MM.1S (cell line): Measurements from ENCODE around the gene CCKAR.

Experiments
- DNase-seq: peaks from one replicate; pipeline ENCODE4 v3.0.0-alpha.2; 2015
- H2AFZ ChIP-seq: fragments of 300-600 bp; sonication (generic); 2 replicates; pipeline ENCODE4 v1.6.0; 2016; ENCODE audit warnings: antibody characterized with exemption, low read length
- H3F3A ChIP-seq: fragments of 300-600 bp; sonication (generic); 2 replicates; pipeline ENCODE4 v1.6.1; 2016; ENCODE audit warnings: mild to moderate bottlenecking, antibody characterized with exemption, low read length, moderate library complexity, mixed read lengths; ENCODE audit not compliant: insufficient read depth
- H3K27ac ChIP-seq: fragments of 300-600 bp; sonication (generic); 2 replicates; pipeline ENCODE4 v1.5.1; 2016; ENCODE audit warnings: mild to moderate bottlenecking, low read length
- H3K27me3 ChIP-seq: fragments of 300-600 bp; sonication (generic); replicated peaks from 2 replicates; pipeline ENCODE4 v1.6.0; 2016; ENCODE audit warnings: low read length; ENCODE audit not compliant: insufficient read depth
- H3K36me3 ChIP-seq: fragments of 300-600 bp; sonication (generic); replicated peaks from 2 replicates; pipeline ENCODE4 v1.6.1; 2016; ENCODE audit warnings: mild to moderate bottlenecking, low read length, mixed read lengths; ENCODE audit not compliant: insufficient read depth
- H3K4me1 ChIP-seq: fragments of 300-600 bp; sonication (generic); 2 replicates; pipeline ENCODE4 v1.6.1; 2016; ENCODE audit warnings: low read length, mixed read lengths
- H3K4me2 ChIP-seq: fragments of 300-600 bp; sonication (generic); 2 replicates; pipeline ENCODE4 v1.6.0; 2016; ENCODE audit warnings: low read depth, low read length
- H3K4me3 ChIP-seq: fragments of 300-600 bp; sonication (generic); 2 replicates; pipeline ENCODE4 v1.5.1; 2016; ENCODE audit warnings: low read length, mixed read lengths
- H3K79me2 ChIP-seq: fragments of 300-600 bp; sonication (generic); 2 replicates; pipeline ENCODE4 v1.6.1; 2016; ENCODE audit warnings: mixed run types, low read length, mixed read lengths
- H3K9ac ChIP-seq: fragments of 300-600 bp; sonication (generic); 2 replicates; pipeline ENCODE4 v1.6.1; 2016; ENCODE audit warnings: low read length, mixed read lengths
- H3K9me2 ChIP-seq: fragments of 300-600 bp; sonication (generic); replicated peaks from 2 replicates; pipeline ENCODE4 v1.6.1; 2016; ENCODE audit warnings: mild to moderate bottlenecking, low read length, mixed read lengths; ENCODE audit not compliant: insufficient read depth
- H3K9me3 ChIP-seq: fragments of 300-600 bp; sonication (generic); replicated peaks from 2 replicates; pipeline ENCODE4 v1.6.1; 2016; ENCODE audit warnings: mild to moderate bottlenecking, low read length, mixed read lengths; ENCODE audit not compliant: insufficient read depth
- H4K20me1 ChIP-seq: fragments of 300-600 bp; sonication (generic); 2 replicates; pipeline ENCODE4 v1.6.1; 2016; ENCODE audit warnings: mild to moderate bottlenecking, low read length, moderate library complexity, mixed read lengths; ENCODE audit not compliant: insufficient read depth
- EZH2 ChIP-seq: fragments of 300-600 bp; sonication (generic); optimal IDR thresholded peaks from 2 replicates; pipeline ENCODE3; 2017; ENCODE audit warnings: low read depth, mild to moderate bottlenecking, antibody characterized with exemption, low read length, mixed read lengths
- EZH2phosphoT487 ChIP-seq: fragments of 300-600 bp; sonication (generic); IDR thresholded peaks from 2 replicates; pipeline ENCODE4 v1.6.1; 2018; ENCODE audit warnings: antibody characterized with exemption, low read length
- TF ChIP-seq, protein P1 (sequence below): fragments of 300-600 bp; sonication (generic); IDR thresholded peaks from 2 replicates; pipeline ENCODE4 v1.5.1; 2016; ENCODE audit warnings: antibody characterized with exemption, low read length, mixed read lengths

The CCKAR gene

DNA sequence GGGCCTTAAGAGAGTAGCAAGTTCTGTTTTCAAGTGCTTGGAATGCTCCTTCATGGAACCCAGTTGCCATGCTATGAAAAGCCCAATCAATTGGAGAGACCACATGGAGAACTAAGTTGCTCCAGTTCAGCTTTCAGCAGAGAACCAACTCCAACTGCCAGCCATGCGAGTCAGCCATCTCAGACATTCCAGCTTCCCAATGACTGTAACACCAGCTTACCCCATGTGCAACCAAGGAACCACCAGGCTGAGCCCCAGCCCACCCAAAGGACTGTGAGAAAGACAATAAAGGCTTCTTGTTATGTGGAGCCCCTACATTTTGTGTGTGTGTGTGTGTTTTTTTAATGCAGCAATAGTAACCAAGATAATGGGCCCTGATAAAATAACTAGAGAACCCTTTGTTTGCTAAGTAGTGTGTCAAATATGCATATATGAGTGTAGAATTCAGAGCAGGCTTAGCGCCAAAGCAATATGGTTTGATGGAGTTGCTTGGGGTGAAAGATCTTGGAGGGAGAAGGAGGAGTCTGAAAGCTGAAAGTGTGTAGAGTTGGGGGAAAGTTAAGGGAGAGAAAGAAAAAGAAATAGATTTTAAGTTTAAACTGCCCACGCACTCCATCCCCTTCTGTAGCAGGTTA lies 35.0 kb upstream of the CCKAR start:
- TF ChIP-seq, protein P1, sequence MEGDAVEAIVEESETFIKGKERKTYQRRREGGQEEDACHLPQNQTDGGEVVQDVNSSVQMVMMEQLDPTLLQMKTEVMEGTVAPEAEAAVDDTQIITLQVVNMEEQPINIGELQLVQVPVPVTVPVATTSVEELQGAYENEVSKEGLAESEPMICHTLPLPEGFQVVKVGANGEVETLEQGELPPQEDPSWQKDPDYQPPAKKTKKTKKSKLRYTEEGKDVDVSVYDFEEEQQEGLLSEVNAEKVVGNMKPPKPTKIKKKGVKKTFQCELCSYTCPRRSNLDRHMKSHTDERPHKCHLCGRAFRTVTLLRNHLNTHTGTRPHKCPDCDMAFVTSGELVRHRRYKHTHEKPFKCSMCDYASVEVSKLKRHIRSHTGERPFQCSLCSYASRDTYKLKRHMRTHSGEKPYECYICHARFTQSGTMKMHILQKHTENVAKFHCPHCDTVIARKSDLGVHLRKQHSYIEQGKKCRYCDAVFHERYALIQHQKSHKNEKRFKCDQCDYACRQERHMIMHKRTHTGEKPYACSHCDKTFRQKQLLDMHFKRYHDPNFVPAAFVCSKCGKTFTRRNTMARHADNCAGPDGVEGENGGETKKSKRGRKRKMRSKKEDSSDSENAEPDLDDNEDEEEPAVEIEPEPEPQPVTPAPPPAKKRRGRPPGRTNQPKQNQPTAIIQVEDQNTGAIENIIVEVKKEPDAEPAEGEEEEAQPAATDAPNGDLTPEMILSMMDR = no peak
- TF ChIP-seq EZH2 (no peak), EZH2phosphoT487 (no peak)
- Histone ChIP-seq H3K9me3 (no peaks in the 10 kb centered on the region), H3K27me3 (no peaks in the 10 kb centered on the region), H3K79me2 (no peaks in the 10 kb centered on the region), H3K36me3 (no peaks in the 10 kb centered on the region), H3K27ac (no peak overlapping the region), H3K4me2 (no peak overlapping the region), H3F3A (no peaks in the 10 kb centered on the region), H3K4me1 (no peaks in the 10 kb centered on the region), H3K4me3 (no peak overlapping the region), H3K9ac (no peak overlapping the region), H2AFZ (no peak overlapping the region), H3K9me2 (no peaks in the 10 kb centered on the region), H4K20me1 (no peaks in the 10 kb centered on the region)
- DNase-seq = no peak

DNA sequence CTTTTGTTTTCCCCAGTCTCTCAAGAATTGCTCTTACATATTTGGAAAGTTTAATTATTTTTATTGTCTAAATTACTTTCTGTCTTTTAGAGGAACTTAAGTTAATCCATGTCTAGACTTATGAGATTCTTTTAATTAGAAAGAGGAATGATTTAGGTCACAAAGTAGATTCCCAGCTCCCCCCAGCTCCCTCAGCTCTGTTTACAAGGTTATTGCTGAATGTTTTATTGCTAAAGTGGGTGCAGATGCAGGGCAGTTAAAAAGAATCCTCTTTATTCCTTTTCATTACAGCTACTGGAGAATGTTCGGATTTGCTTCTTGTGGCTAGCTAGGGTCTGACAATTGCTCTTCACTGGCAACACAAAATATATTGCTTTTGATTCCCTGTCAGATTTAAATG lies 33.7 kb upstream of the CCKAR start:
- Histone ChIP-seq H3K27ac (no peak overlapping the region), H3F3A (no peaks in the 10 kb centered on the region), H3K27me3 (no peaks in the 10 kb centered on the region), H3K9ac (no peak overlapping the region), H3K4me2 (no peak overlapping the region), H3K4me1 (no peaks in the 10 kb centered on the region), H3K9me3 (no peaks in the 10 kb centered on the region), H2AFZ (no peak overlapping the region), H3K36me3 (no peaks in the 10 kb centered on the region), H3K4me3 (no peak overlapping the region), H4K20me1 (no peaks in the 10 kb centered on the region), H3K9me2 (no peaks in the 10 kb centered on the region), H3K79me2 (no peaks in the 10 kb centered on the region)
- TF ChIP-seq EZH2phosphoT487 = no peak
- TF ChIP-seq, protein P1 = no peak
- no peak for TF ChIP-seq EZH2
- DNase-seq = no peak

DNA sequence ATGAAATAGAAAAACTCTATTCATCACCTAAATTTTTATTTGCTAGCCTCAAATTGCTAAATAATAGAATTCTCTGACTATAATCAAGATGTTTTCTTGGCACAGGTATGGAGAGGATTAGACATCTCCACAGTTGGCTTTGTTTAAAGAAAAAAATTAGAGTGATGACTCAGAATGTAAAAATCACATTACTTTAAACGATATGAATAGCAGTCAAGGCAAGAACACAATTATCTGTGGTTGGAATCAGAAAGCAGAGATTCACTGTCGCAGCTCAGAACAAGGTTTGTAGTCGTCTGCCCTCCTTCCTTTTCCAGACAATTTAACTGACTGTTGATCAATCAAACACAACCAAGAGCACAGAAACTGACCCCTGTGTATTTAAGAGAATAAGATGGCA lies 32.2 kb upstream of the CCKAR start:
- Histone ChIP-seq H4K20me1 (no peaks in the 10 kb centered on the region), H3K4me2 (no peak overlapping the region), H3K9me2 (no peaks in the 10 kb centered on the region), H3K9me3 (no peaks in the 10 kb centered on the region), H3K36me3 (no peaks in the 10 kb centered on the region), H3K27me3 (no peaks in the 10 kb centered on the region), H3K9ac (no peak overlapping the region), H3K27ac (no peak overlapping the region), H3K79me2 (no peaks in the 10 kb centered on the region), H3K4me1 (no peaks in the 10 kb centered on the region), H2AFZ (no peak overlapping the region), H3K4me3 (no peak overlapping the region), H3F3A (no peaks in the 10 kb centered on the region)
- TF ChIP-seq, protein P1 = no peak
- TF ChIP-seq EZH2phosphoT487 (no peak), EZH2 (no peak)
- DNase-seq = no peak
